Measurements from ENCODE around the gene PLXNA4.

DNA sequence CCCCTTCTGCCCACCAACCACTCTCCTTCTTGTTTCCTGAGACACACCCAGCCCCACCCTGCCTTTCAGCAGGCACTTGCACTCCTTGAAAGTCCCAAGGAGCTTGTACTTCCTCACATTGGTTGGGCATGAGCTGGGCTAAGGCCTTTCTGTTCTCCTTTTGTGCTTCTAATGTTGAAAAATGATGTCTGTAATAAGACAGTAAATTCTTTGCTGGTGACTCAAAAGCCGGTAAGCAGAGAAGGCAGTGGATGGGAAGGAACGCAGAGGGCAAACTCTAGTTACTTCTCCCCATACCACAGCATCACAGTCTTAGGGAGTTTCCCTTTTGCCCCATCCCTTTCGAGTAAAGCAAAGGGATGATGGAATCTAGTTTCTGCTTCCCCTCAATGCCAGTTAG lies 185.6 kb downstream of the PLXNA4 start:
- TF ChIP-seq, protein P1, sequence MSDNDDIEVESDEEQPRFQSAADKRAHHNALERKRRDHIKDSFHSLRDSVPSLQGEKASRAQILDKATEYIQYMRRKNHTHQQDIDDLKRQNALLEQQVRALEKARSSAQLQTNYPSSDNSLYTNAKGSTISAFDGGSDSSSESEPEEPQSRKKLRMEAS (IDR thresholded peaks at IDR 0.05) = no peak
- TF ChIP-seq CTCF (IDR thresholded peaks at IDR 0.05; ENCODE audit: low read depth, low read length, missing input control) = no peak
- TF ChIP-seq, protein P2, sequence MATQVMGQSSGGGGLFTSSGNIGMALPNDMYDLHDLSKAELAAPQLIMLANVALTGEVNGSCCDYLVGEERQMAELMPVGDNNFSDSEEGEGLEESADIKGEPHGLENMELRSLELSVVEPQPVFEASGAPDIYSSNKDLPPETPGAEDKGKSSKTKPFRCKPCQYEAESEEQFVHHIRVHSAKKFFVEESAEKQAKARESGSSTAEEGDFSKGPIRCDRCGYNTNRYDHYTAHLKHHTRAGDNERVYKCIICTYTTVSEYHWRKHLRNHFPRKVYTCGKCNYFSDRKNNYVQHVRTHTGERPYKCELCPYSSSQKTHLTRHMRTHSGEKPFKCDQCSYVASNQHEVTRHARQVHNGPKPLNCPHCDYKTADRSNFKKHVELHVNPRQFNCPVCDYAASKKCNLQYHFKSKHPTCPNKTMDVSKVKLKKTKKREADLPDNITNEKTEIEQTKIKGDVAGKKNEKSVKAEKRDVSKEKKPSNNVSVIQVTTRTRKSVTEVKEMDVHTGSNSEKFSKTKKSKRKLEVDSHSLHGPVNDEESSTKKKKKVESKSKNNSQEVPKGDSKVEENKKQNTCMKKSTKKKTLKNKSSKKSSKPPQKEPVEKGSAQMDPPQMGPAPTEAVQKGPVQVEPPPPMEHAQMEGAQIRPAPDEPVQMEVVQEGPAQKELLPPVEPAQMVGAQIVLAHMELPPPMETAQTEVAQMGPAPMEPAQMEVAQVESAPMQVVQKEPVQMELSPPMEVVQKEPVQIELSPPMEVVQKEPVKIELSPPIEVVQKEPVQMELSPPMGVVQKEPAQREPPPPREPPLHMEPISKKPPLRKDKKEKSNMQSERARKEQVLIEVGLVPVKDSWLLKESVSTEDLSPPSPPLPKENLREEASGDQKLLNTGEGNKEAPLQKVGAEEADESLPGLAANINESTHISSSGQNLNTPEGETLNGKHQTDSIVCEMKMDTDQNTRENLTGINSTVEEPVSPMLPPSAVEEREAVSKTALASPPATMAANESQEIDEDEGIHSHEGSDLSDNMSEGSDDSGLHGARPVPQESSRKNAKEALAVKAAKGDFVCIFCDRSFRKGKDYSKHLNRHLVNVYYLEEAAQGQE (IDR thresholded peaks at IDR 0.05) = no peak
- no peak for TF ChIP-seq FOXA2 (IDR thresholded peaks at IDR 0.05)
